HepG2 (cell line): ENCODE measurements around the gene CIDEA. TPM values are rescaled to one million over a fixed set of nuclear protein-coding genes. Genes with fewer than 3 reads are reported as not detected.

ENCODE experiments used
- ATAC-seq: fragments of 200-7000 bp; cut with Tn5 transposase; 3 replicates; pipeline ENCODE4 v1.9.1; 2020; ENCODE audit warnings: mild to moderate bottlenecking, moderate library complexity
- BruUV-seq: library from RNA; stranded (reverse); fragments of 400-500 nt; replicated peaks from 2 replicates; lab custom pipeline; 2021; lab: Mats Ljungman, UMichigan
- CTCF ChIA-PET: fragments of 300-600 bp; formaldehyde crosslinking; extraction: SDS; loops from one replicate; lab custom pipeline; 2021; ENCODE audit warnings: low total read pairs, inconsistent platforms, low intra/inter-chr PET ratio; lab: Yijun Ruan, JAX
- POLR2A ChIA-PET: fragments of 350-600 bp; sonication (Branson Sonifier 250); formaldehyde crosslinking; loops from one replicate; lab custom pipeline; 2020; ENCODE audit warnings: antibody characterized with exemption, inconsistent platforms; lab: Yijun Ruan, JAX
- DNase-seq: peaks from one replicate; pipeline ENCODE4 v3.0.0-alpha.2; 2015; ENCODE audit warnings: low spot score
- FAIRE-seq: peaks from 3 replicates; lab custom pipeline; 2011; peaks lifted over from hg19 to GRCh38; lab: Jason Lieb, UNC
- H2AFZ ChIP-seq: one replicate; pipeline ENCODE4 v1.6.1; 2011; ENCODE audit warnings: low read length, inconsistent platforms
- H3K27ac ChIP-seq: fragments of 300-600 bp; 3 replicates; pipeline ENCODE4 v1.8.0; 2011; ENCODE audit warnings: mixed run types, mild to moderate bottlenecking, mixed read lengths, low read length, inconsistent platforms; ENCODE audit not compliant: insufficient read depth; ENCODE audit errors: extremely low read length
- H3K27me3 ChIP-seq, 2 experiments: fragments of 200-600 bp in 1 of 2; 2 replicates in 1 of 2; 3 replicates in 1 of 2; pipeline versions ENCODE4 v1.6.0 to v1.8.0; 2011; ENCODE audit warnings: low read length in 2 of 2, mild to moderate bottlenecking in 2 of 2, moderate library complexity in 2 of 2, inconsistent platforms in 1 of 2; ENCODE audit not compliant: insufficient read depth in 2 of 2, control insufficient read depth in 1 of 2
- H3K36me3 ChIP-seq, 2 experiments: fragments of 200-600 bp in 1 of 2; replicated peaks in 1 of 2; 2 replicates in 1 of 2; 3 replicates in 1 of 2; pipeline versions ENCODE4 v1.5.1 to v1.8.0; 2011; ENCODE audit warnings: low read length in 2 of 2, inconsistent platforms in 1 of 2; ENCODE audit not compliant: insufficient read depth in 2 of 2, control insufficient read depth in 1 of 2
- H3K4me1 ChIP-seq: 2 replicates; pipeline ENCODE4 v1.5.1; 2012; ENCODE audit warnings: low read length, inconsistent platforms; ENCODE audit not compliant: insufficient read depth
- H3K4me2 ChIP-seq: 2 replicates; pipeline ENCODE4 v1.6.0; 2011; ENCODE audit warnings: low read depth, low read length, inconsistent platforms
- H3K4me3 ChIP-seq, 3 experiments: fragments of 200-600 bp in 1 of 3; sonication (generic), shearing (Covaris generic) in 1 of 3; replicated peaks in 1 of 3; 2 replicates each; pipeline ENCODE4 v1.5.1; 2011 to 2016; ENCODE audit warnings: low read length in 3 of 3, inconsistent platforms in 2 of 3, low read depth in 2 of 3, mild to moderate bottlenecking in 2 of 3, control low read depth in 1 of 3, mixed read lengths in 1 of 3; ENCODE audit not compliant: insufficient read depth in 1 of 3
- H3K79me2 ChIP-seq: one replicate; pipeline ENCODE4 v1.6.1; 2011; ENCODE audit warnings: low read length, inconsistent platforms; ENCODE audit not compliant: insufficient read depth
- H3K9ac ChIP-seq: 2 replicates; pipeline ENCODE4 v1.6.0; 2011; ENCODE audit warnings: mild to moderate bottlenecking, low read depth, low read length, inconsistent platforms; ENCODE audit not compliant: insufficient read depth
- H3K9me3 ChIP-seq: 2 replicates; pipeline ENCODE4 v1.5.1; 2012; ENCODE audit warnings: mild to moderate bottlenecking, low read length
- H4K20me1 ChIP-seq: 2 replicates; pipeline ENCODE4 v1.6.0; 2011; ENCODE audit warnings: inconsistent platforms, mild to moderate bottlenecking, low read length, moderate library complexity; ENCODE audit not compliant: insufficient read depth
- DMAP1 ChIP-seq: IDR thresholded peaks from 2 replicates; pipeline ENCODE4 v1.6.1; 2016
- FOXJ3 ChIP-seq: sonication (generic); formaldehyde crosslinking; IDR thresholded peaks from 2 replicates; pipeline ENCODE4 v1.4.0; 2020; ENCODE audit warnings: missing genetic modification reagents, mild to moderate bottlenecking, borderline replicate concordance
- MTF2 ChIP-seq: sonication (generic); formaldehyde crosslinking; IDR thresholded peaks from 2 replicates; pipeline ENCODE4 v1.5.0; 2020; ENCODE audit warnings: missing genetic modification reagents, borderline replicate concordance
- NFYC ChIP-seq: IDR thresholded peaks from 2 replicates; pipeline ENCODE4 v1.6.1; 2016; ENCODE audit warnings: missing genetic modification reagents, missing compliant biosample characterization
- RFXANK ChIP-seq: IDR thresholded peaks from 2 replicates; pipeline ENCODE4 v1.6.1; 2016
- ZFX ChIP-seq: sonication (generic); formaldehyde crosslinking; IDR thresholded peaks from 2 replicates; pipeline ENCODE4 v1.4.0; 2020; ENCODE audit warnings: mild to moderate bottlenecking, low read depth, missing genetic modification reagents, moderate library complexity
- ZGPAT ChIP-seq: IDR thresholded peaks from 2 replicates; pipeline ENCODE4 v1.6.1; 2016; ENCODE audit warnings: mild to moderate bottlenecking
- ZNF292 ChIP-seq: sonication (generic); formaldehyde crosslinking; IDR thresholded peaks from 2 replicates; pipeline ENCODE4 v1.8.1; 2022; ENCODE audit warnings: mild to moderate bottlenecking, low read depth, missing genetic modification reagents, borderline replicate concordance
- ZNF891 ChIP-seq: sonication (generic); formaldehyde crosslinking; IDR thresholded peaks from 2 replicates; pipeline ENCODE4 v1.5.0; 2020; ENCODE audit warnings: mild to moderate bottlenecking, missing genetic modification reagents
- WGBS: methylation state at CpG from one replicate; pipeline ENCODE4 v1.1.6; 2017; ENCODE audit warnings: low lambda C conversion rate; 5-methylcytosine and 5-hydroxymethylcytosine counted together
- in situ Hi-C: cut with HindIII; loops from 2 replicates; pipeline ENCODE4 v1.10.0; 2017; ENCODE audit warnings: low pct_unique_long_range_greater_than_20kb; ENCODE audit not compliant: extremely low pct_ligation_motif_present
- intact Hi-C: fragments of 100-400 bp; cut with micrococcal nuclease; formaldehyde crosslinking; loops from one replicate; pipeline ENCODE4 v1.10.0; 2022; ENCODE audit not compliant: unreplicated experiment
- polyA plus RNA-seq, 8 experiments: library from polyadenylated mRNA; depleted of rRNA in 3 of 8; stranded (reverse) in 7 of 8; unstranded in 1 of 8; fragments of >200 nt; fragmentation: Illumina TruSeq in 4 of 8; extraction: Trizol in 4 of 8; gene quantifications; 2 replicates each; pipeline versions ENCODE4 v1.2.1 to v1.2.3, GENCODE V29; 2011 to 2016; ENCODE audit warnings: low read depth in 4 of 8, missing spikeins in 1 of 8, mixed read lengths in 1 of 8; ENCODE audit not compliant: insufficient read depth in 1 of 8
- total RNA-seq, 5 experiments: library from RNA; depleted of rRNA; stranded (reverse); fragments of >200 nt; fragmentation: Illumina TruSeq; extraction: Trizol; gene quantifications; 2 replicates each; pipeline ENCODE4 v1.2.3, GENCODE V29; 2016; ENCODE audit warnings: low read depth in 1 of 5
- TF ChIP-seq, protein P1 (sequence below): sonication (generic); formaldehyde crosslinking; IDR thresholded peaks from 2 replicates; pipeline ENCODE4 v1.5.0; 2020; ENCODE audit warnings: mild to moderate bottlenecking, missing genetic modification reagents, borderline replicate concordance
- TF ChIP-seq, protein P2 (sequence below): sonication (generic); formaldehyde crosslinking; IDR thresholded peaks from 2 replicates; pipeline ENCODE4 v1.4.0; 2020; ENCODE audit warnings: missing genetic modification reagents
- TF ChIP-seq, protein P3 (sequence below): sonication (generic); formaldehyde crosslinking; IDR thresholded peaks from 2 replicates; pipeline ENCODE4 v1.4.0; 2020; ENCODE audit warnings: missing genetic modification reagents

Gene CIDEA
- total and polyA plus RNA-seq, 2 of the 13 experiments (the other 11 are each of a cell fraction or from before 2014, with no cell fraction given), result not detected

GRCh38 chr18:12271376-12272235, 17.4 kb downstream of the CIDEA start:
- CTCF ChIA-PET, result interaction anchor here (1.3 to 1.9 kb wide), 3 partner anchors 37 to 179 kb away, joined by 5 to 7 read pairs (median 5); partner anchors contain the start of gene TUBB6
- POLR2A ChIA-PET, result no interaction called here
- intact Hi-C loops (loop anchor here (5.0 kb wide), 1 partner anchor 36 kb away; the partner anchor contains the start of gene TUBB6), in situ Hi-C loops (no loop called here)
- H3K36me3 ChIP-seq, result no peaks in the 10 kb centered on the region
- BruUV-seq, result no TSS peak
- DNase-seq (peak; percentile 68), ATAC-seq (peak; percentile 97), FAIRE-seq (peak; percentile 39)
- H3K9ac ChIP-seq, result peak overlapping the region; percentile 35; the same call in 1 of the 2 replicates
- peak overlapping the region; percentile 81 for H2AFZ ChIP-seq
- H4K20me1 ChIP-seq, result no peaks in the 10 kb centered on the region
- H3K27me3 ChIP-seq, result peaks cover 0 to 25% of the 10 kb centered on the region in 2 experiments; a peak in 3 of 5 replicates
- H3K4me2 ChIP-seq, result peak overlapping the region; percentile 80
- no peak overlapping the region for H3K27ac ChIP-seq
- peak overlapping the region; percentile 46 to 69 (median 62); a peak in 5 of 6 replicates for H3K4me3 ChIP-seq
- H3K79me2 ChIP-seq, result no peaks in the 10 kb centered on the region
- WGBS, result 17% methylated on average over 36 of the region's 51 CpGs
- H3K4me1 ChIP-seq, result peaks cover 10% of the 10 kb centered on the region
- H3K9me3 ChIP-seq, result no peaks in the 10 kb centered on the region
- TF ChIP-seq ZNF891 (CRISPR knock-in tag) (no peak), RFXANK (CRISPR knock-in tag) (no peak), ZNF292 (CRISPR knock-in tag) (no peak), ZFX (CRISPR knock-in tag) (peak; percentile 75), NFYC (CRISPR knock-in tag) (no peak), FOXJ3 (CRISPR knock-in tag) (no peak), MTF2 (CRISPR knock-in tag) (no peak), ZGPAT (CRISPR knock-in tag) (peak; percentile 62; the same call in 1 of the 2 replicates), DMAP1 (peak; percentile 56; the same call in 1 of the 2 replicates)
- TF ChIP-seq, protein P1, sequence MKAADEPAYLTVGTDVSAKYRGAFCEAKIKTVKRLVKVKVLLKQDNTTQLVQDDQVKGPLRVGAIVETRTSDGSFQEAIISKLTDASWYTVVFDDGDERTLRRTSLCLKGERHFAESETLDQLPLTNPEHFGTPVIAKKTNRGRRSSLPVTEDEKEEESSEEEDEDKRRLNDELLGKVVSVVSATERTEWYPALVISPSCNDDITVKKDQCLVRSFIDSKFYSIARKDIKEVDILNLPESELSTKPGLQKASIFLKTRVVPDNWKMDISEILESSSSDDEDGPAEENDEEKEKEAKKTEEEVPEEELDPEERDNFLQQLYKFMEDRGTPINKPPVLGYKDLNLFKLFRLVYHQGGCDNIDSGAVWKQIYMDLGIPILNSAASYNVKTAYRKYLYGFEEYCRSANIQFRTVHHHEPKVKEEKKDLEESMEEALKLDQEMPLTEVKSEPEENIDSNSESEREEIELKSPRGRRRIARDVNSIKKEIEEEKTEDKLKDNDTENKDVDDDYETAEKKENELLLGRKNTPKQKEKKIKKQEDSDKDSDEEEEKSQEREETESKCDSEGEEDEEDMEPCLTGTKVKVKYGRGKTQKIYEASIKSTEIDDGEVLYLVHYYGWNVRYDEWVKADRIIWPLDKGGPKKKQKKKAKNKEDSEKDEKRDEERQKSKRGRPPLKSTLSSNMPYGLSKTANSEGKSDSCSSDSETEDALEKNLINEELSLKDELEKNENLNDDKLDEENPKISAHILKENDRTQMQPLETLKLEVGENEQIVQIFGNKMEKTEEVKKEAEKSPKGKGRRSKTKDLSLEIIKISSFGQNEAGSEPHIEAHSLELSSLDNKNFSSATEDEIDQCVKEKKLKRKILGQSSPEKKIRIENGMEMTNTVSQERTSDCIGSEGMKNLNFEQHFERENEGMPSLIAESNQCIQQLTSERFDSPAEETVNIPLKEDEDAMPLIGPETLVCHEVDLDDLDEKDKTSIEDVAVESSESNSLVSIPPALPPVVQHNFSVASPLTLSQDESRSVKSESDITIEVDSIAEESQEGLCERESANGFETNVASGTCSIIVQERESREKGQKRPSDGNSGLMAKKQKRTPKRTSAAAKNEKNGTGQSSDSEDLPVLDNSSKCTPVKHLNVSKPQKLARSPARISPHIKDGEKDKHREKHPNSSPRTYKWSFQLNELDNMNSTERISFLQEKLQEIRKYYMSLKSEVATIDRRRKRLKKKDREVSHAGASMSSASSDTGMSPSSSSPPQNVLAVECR (CRISPR knock-in tag), result peak; percentile 30; the same call in 1 of the 2 replicates
- TF ChIP-seq, protein P2, sequence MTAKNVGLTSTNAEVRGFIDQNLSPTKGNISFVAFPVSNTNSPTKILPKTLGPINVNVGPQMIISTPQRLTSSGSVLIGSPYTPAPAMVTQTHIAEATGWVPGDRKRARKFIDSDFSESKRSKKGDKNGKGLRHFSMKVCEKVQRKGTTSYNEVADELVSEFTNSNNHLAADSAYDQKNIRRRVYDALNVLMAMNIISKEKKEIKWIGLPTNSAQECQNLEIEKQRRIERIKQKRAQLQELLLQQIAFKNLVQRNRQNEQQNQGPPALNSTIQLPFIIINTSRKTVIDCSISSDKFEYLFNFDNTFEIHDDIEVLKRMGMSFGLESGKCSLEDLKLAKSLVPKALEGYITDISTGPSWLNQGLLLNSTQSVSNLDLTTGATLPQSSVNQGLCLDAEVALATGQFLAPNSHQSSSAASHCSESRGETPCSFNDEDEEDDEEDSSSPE, result peak; percentile 61
- TF ChIP-seq, protein P3, sequence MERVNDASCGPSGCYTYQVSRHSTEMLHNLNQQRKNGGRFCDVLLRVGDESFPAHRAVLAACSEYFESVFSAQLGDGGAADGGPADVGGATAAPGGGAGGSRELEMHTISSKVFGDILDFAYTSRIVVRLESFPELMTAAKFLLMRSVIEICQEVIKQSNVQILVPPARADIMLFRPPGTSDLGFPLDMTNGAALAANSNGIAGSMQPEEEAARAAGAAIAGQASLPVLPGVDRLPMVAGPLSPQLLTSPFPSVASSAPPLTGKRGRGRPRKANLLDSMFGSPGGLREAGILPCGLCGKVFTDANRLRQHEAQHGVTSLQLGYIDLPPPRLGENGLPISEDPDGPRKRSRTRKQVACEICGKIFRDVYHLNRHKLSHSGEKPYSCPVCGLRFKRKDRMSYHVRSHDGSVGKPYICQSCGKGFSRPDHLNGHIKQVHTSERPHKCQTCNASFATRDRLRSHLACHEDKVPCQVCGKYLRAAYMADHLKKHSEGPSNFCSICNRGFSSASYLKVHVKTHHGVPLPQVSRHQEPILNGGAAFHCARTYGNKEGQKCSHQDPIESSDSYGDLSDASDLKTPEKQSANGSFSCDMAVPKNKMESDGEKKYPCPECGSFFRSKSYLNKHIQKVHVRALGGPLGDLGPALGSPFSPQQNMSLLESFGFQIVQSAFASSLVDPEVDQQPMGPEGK (CRISPR knock-in tag), result peak; percentile 84
